Measurements from ENCODE around the gene PTPRR.

PTPRR gene

GRCh38 chr12:70683976-70684375 lies 236.6 kb downstream of the PTPRR start:
- DNase-seq = no peak

GRCh38 chr12:70671698-70672097 lies 248.8 kb downstream of the PTPRR start:
- peak; percentile 39 for DNase-seq

- no peak for DNase-seq
Observed at GRCh38 chr12:70670948-70671347, 249.6 kb downstream of the PTPRR start.

- no peak for DNase-seq
Observed at GRCh38 chr12:70667253-70667652, 253.3 kb downstream of the PTPRR start.

GRCh38 chr12:70666364-70666763 lies 254.2 kb downstream of the PTPRR start:
- no peak for DNase-seq

GRCh38 chr12:70664465-70664881 lies 256.1 kb downstream of the PTPRR start:
- peak; percentile 72 for DNase-seq

- peak; percentile 3 for DNase-seq
Observed at GRCh38 chr12:70663838-70664237, 256.7 kb downstream of the PTPRR start.

GRCh38 chr12:70661466-70662161 lies 258.9 kb downstream of the PTPRR start:
- no peak for DNase-seq

- DNase-seq = no peak
Observed at GRCh38 chr12:70660620-70661219, 259.8 kb downstream of the PTPRR start.

GRCh38 chr12:70660002-70660604 lies 260.4 kb downstream of the PTPRR start:
- DNase-seq = no peak

GRCh38 chr12:70659077-70659606 lies 261.4 kb downstream of the PTPRR start:
- no peak for DNase-seq

- no peak for DNase-seq
Observed at GRCh38 chr12:70657616-70658286, 262.8 kb downstream of the PTPRR start.

- DNase-seq = no peak
Observed at GRCh38 chr12:70652451-70652850, 268.1 kb downstream of the PTPRR start.

GRCh38 chr12:70648831-70649230 lies 271.7 kb downstream of the PTPRR start:
- no peak for DNase-seq

GRCh38 chr12:70648191-70648590 lies 272.3 kb downstream of the PTPRR start:
- no peak for DNase-seq

- DNase-seq = no peak
Observed at GRCh38 chr12:70646850-70647249, 273.7 kb downstream of the PTPRR start.

GRCh38 chr12:70645494-70646317 lies 274.8 kb downstream of the PTPRR start:
- no peak for DNase-seq

GRCh38 chr12:70644861-70645260 lies 275.7 kb downstream of the PTPRR start:
- DNase-seq = no peak

- no peak for DNase-seq
Observed at GRCh38 chr12:70643939-70644338, 276.6 kb downstream of the PTPRR start.

GRCh38 chr12:70641691-70642090 lies 278.8 kb downstream of the PTPRR start:
- no peak for DNase-seq

- DNase-seq = no peak
Observed at GRCh38 chr12:70640901-70641300, 279.6 kb downstream of the PTPRR start.

- no peak for DNase-seq
Observed at GRCh38 chr12:70639535-70639934, 281.0 kb downstream of the PTPRR start.
